H9 (cell line): Measurements from ENCODE around the gene BCAR3. TPM values are rescaled to one million over a fixed set of nuclear protein-coding genes. Genes with fewer than 3 reads are reported as not detected.

ENCODE experiments used
- DNase-seq: peaks from one replicate; pipeline ENCODE4 v3.0.0-alpha.2; 2017
- H2AFZ ChIP-seq: one replicate; pipeline ENCODE4 v1.6.1; 2013; ENCODE audit warnings: mild to moderate bottlenecking, low read length, control low read depth, moderate library complexity
- H2AK5ac ChIP-seq: 2 replicates; pipeline ENCODE4 v1.6.1; 2013; ENCODE audit warnings: low read length, control low read depth, mixed read lengths; ENCODE audit not compliant: insufficient read length
- H2BK120ac ChIP-seq: one replicate; pipeline ENCODE4 v1.6.1; 2013; ENCODE audit warnings: low read depth, mild to moderate bottlenecking, low read length, control low read depth, inconsistent platforms; ENCODE audit not compliant: poor library complexity, severe bottlenecking
- H2BK12ac ChIP-seq: 2 replicates; pipeline ENCODE4 v1.6.1; 2013; ENCODE audit warnings: low read length, control low read depth, mixed read lengths, low read depth; ENCODE audit not compliant: insufficient read length
- H2BK15ac ChIP-seq: 2 replicates; pipeline ENCODE4 v1.6.1; 2013; ENCODE audit warnings: low read depth, low read length, control low read depth
- H2BK20ac ChIP-seq: one replicate; pipeline ENCODE4 v1.6.1; 2013; ENCODE audit warnings: low read depth, mild to moderate bottlenecking, low read length, control low read depth, inconsistent platforms; ENCODE audit not compliant: poor library complexity, severe bottlenecking
- H2BK5ac ChIP-seq: 2 replicates; pipeline ENCODE4 v1.6.1; 2013; ENCODE audit warnings: low read length, control low read depth, mixed read lengths; ENCODE audit not compliant: insufficient read length
- H3K14ac ChIP-seq: 2 replicates; pipeline ENCODE4 v1.6.1; 2013; ENCODE audit warnings: low read length, control low read depth; ENCODE audit not compliant: insufficient read depth
- H3K18ac ChIP-seq: 2 replicates; pipeline ENCODE4 v1.6.1; 2013; ENCODE audit warnings: low read depth, mild to moderate bottlenecking, mixed read lengths, low read length, control low read depth; ENCODE audit not compliant: insufficient read length
- H3K23ac ChIP-seq: 2 replicates; pipeline ENCODE4 v1.6.1; 2013; ENCODE audit warnings: low read length, control low read depth, mixed read lengths, low read depth; ENCODE audit not compliant: insufficient read length
- H3K23me2 ChIP-seq: 2 replicates; pipeline ENCODE4 v1.6.1; 2013; ENCODE audit warnings: low read depth, mild to moderate bottlenecking, mixed read lengths, low read length, control low read depth; ENCODE audit not compliant: insufficient read length, poor library complexity, severe bottlenecking
- H3K27ac ChIP-seq: 2 replicates; pipeline ENCODE4 v1.5.1; 2013; ENCODE audit warnings: low read length, control low read depth, mixed read lengths, low read depth; ENCODE audit not compliant: insufficient read length
- H3K27me3 ChIP-seq: 2 replicates; pipeline ENCODE4 v1.6.1; 2013; ENCODE audit warnings: low read length, control low read depth, inconsistent platforms; ENCODE audit not compliant: insufficient read depth
- H3K4ac ChIP-seq: 2 replicates; pipeline ENCODE4 v1.6.1; 2013; ENCODE audit warnings: low read depth, mild to moderate bottlenecking, control low read depth, inconsistent platforms, low read length, moderate library complexity
- H3K4me1 ChIP-seq: 2 replicates; pipeline ENCODE4 v1.6.1; 2013; ENCODE audit warnings: low read length, control low read depth, inconsistent platforms; ENCODE audit not compliant: insufficient read depth
- H3K4me2 ChIP-seq: 2 replicates; pipeline ENCODE4 v1.6.1; 2013; ENCODE audit warnings: low read length, control low read depth, mixed read lengths; ENCODE audit not compliant: insufficient read length, insufficient read depth
- H3K56ac ChIP-seq: 2 replicates; pipeline ENCODE4 v1.6.1; 2013; ENCODE audit warnings: low read depth, mild to moderate bottlenecking, mixed read lengths, low read length, control low read depth; ENCODE audit not compliant: insufficient read length
- H3K79me1 ChIP-seq: 2 replicates; pipeline ENCODE4 v1.6.1; 2013; ENCODE audit warnings: low read depth, mild to moderate bottlenecking, moderate library complexity, low read length, control low read depth, inconsistent platforms; ENCODE audit not compliant: insufficient read depth, poor library complexity, severe bottlenecking
- H3K79me2 ChIP-seq: 2 replicates; pipeline ENCODE4 v1.6.1; 2013; ENCODE audit warnings: low read length, control low read depth, inconsistent platforms; ENCODE audit not compliant: insufficient read depth
- H3K9ac ChIP-seq: 2 replicates; pipeline ENCODE4 v1.6.1; 2013; ENCODE audit warnings: low read length, control low read depth, mixed read lengths; ENCODE audit not compliant: insufficient read length; ENCODE audit errors: extremely low read depth
- H3K9me3 ChIP-seq: one replicate; pipeline ENCODE4 v1.6.1; 2013; ENCODE audit warnings: low read depth, low read length, inconsistent platforms; ENCODE audit not compliant: control insufficient read depth
- H3T11ph ChIP-seq: one replicate; pipeline ENCODE4 v1.6.1; 2013; ENCODE audit warnings: mild to moderate bottlenecking, low read length, control low read depth, inconsistent platforms
- H4K20me1 ChIP-seq: one replicate; pipeline ENCODE4 v1.6.1; 2013; ENCODE audit not compliant: control insufficient read depth, insufficient read length, insufficient read depth
- H4K5ac ChIP-seq: 2 replicates; pipeline ENCODE4 v1.6.1; 2013; ENCODE audit warnings: low read depth, mild to moderate bottlenecking, mixed read lengths, low read length, control low read depth; ENCODE audit not compliant: insufficient read length
- H4K8ac ChIP-seq: replicated peaks from 2 replicates; pipeline ENCODE4 v1.6.1; 2013; ENCODE audit warnings: low read length, control low read depth, mixed read lengths, low read depth; ENCODE audit not compliant: insufficient read length
- H4K91ac ChIP-seq: 2 replicates; pipeline ENCODE4 v1.6.1; 2013; ENCODE audit warnings: low read depth, mild to moderate bottlenecking, moderate library complexity, mixed read lengths, low read length, control low read depth; ENCODE audit not compliant: insufficient read length
- H3K27ac Mint-ChIP-seq, 3 experiments: 2 replicates in 2 of 3; 3 replicates in 1 of 3; pipeline ENCODE4 v1.8.0; 2020 to 2021; ENCODE audit warnings: mixed read lengths in 3 of 3, mild to moderate bottlenecking in 1 of 3, moderate library complexity in 1 of 3
- H3K27me3 Mint-ChIP-seq: 2 replicates; pipeline ENCODE4 v1.8.0; 2021; ENCODE audit warnings: low read depth, mild to moderate bottlenecking, moderate library complexity, mixed read lengths
- H3K36me3 Mint-ChIP-seq, 3 experiments: 2 replicates in 2 of 3; 3 replicates in 1 of 3; pipeline ENCODE4 v1.8.0; 2020 to 2021; ENCODE audit warnings: low read depth in 3 of 3, mixed read lengths in 3 of 3; ENCODE audit not compliant: insufficient read depth in 1 of 3
- H3K4me1 Mint-ChIP-seq, 2 experiments: 2 replicates each; pipeline ENCODE4 v1.8.0; 2020; ENCODE audit warnings: mixed read lengths in 2 of 2
- H3K4me3 Mint-ChIP-seq, 2 experiments: 2 replicates in 1 of 2; 3 replicates in 1 of 2; pipeline ENCODE4 v1.8.0; 2020 to 2021; ENCODE audit warnings: mild to moderate bottlenecking in 2 of 2, mixed read lengths in 2 of 2, moderate library complexity in 1 of 2
- H3K9me3 Mint-ChIP-seq, 2 experiments: 2 replicates in 1 of 2; 3 replicates in 1 of 2; pipeline ENCODE4 v1.8.0; 2020; ENCODE audit warnings: mild to moderate bottlenecking in 2 of 2, mixed read lengths in 2 of 2, moderate library complexity in 1 of 2
- CTCF ChIP-seq: fragments of 200-600 bp; sonication (generic); conservative IDR thresholded peaks from 3 replicates; pipeline ENCODE4 v1.8.0; 2021; ENCODE audit warnings: antibody characterized with exemption, mild to moderate bottlenecking
- WGBS: extraction: QIAGEN DNeasy Blood & Tissue Kit; methylation state at CpG from one replicate; pipeline ENCODE4 v1.1.7; 2013; ENCODE audit warnings: missing lambda C conversion rate, low lambda C conversion rate, mixed read lengths; ENCODE audit not compliant: insufficient read length; ENCODE audit errors: extremely low coverage; 5-methylcytosine and 5-hydroxymethylcytosine counted together
- total RNA-seq: library from RNA; stranded (reverse); gene quantifications from 2 replicates; pipeline ENCODE4 v1.2.1, GENCODE V29; 2021

Gene BCAR3
- total RNA-seq, 1 experiment from 2014 or later, result 4.9 TPM

GRCh38 chr1:93603106-93603505 is 78.5 kb downstream of the BCAR3 start:
- Histone ChIP-seq H3K23ac (no peak overlapping the region), H2BK12ac (no peak overlapping the region), H2BK20ac (no peak overlapping the region), H3K14ac (no peak overlapping the region), H4K8ac (no peak overlapping the region), H3K27ac (no peak overlapping the region), H4K20me1 (no peaks in the 10 kb centered on the region), H3K79me2 (no peaks in the 10 kb centered on the region; the same call in 1 of the 2 replicates), H2BK15ac (no peak overlapping the region), H3K9ac (no peak overlapping the region), H3K18ac (no peak overlapping the region), H3K9me3 (no peaks in the 10 kb centered on the region), H3K27me3 (no peaks in the 10 kb centered on the region), H3K4me2 (no peak overlapping the region), H3T11ph (no peak overlapping the region), H4K5ac (no peak overlapping the region), H3K56ac (no peak overlapping the region), H2BK120ac (no peak overlapping the region), H3K23me2 (no peaks in the 10 kb centered on the region), H3K79me1 (no peaks in the 10 kb centered on the region), H2AK5ac (no peak overlapping the region), H3K4ac (no peak overlapping the region), H4K91ac (no peak overlapping the region), H2BK5ac (no peak overlapping the region), H2AFZ (no peak overlapping the region), H3K4me1 (0 out of 2 replicates have a peak, but pooled peaks cover 3% of the 10 kb centered on the region)
- H3K36me3 Mint-ChIP-seq, result no peaks in the 10 kb centered on the region; a peak in 1 of 7 replicates
- no peaks in the 10 kb centered on the region; a peak in 1 of 5 replicates for H3K9me3 Mint-ChIP-seq
- H3K4me3 Mint-ChIP-seq, result no peak overlapping the region
- H3K27me3 Mint-ChIP-seq, result no peaks in the 10 kb centered on the region
- WGBS, result no CpG with 5 or more reads among the region's 3 CpGs
- H3K27ac Mint-ChIP-seq, result no peak overlapping the region
- TF ChIP-seq CTCF, result no peak
- DNase-seq, result no peak
- peaks cover 16 to 20% of the 10 kb centered on the region in 2 experiments for H3K4me1 Mint-ChIP-seq
